OCI-LY1 (cell line): ENCODE data around the gene TAX1BP3.

Source experiments
- EZH2 ChIP-seq: fragments of 200-600 bp; sonication (generic), shearing (Covaris generic); IDR thresholded peaks from 2 replicates; pipeline ENCODE4 v1.8.0; 2017; ENCODE audit warnings: borderline replicate concordance, mixed run types, mild to moderate bottlenecking, antibody characterized with exemption, low read length, moderate library complexity, mixed read lengths
- TF ChIP-seq, protein P1 (sequence below): fragments of 200-600 bp; sonication (generic), shearing (Covaris generic); IDR thresholded peaks from 2 replicates; pipeline ENCODE4 v1.5.1; 2017; ENCODE audit warnings: mild to moderate bottlenecking, antibody characterized with exemption, low read length, moderate library complexity, mixed read lengths

DNA sequence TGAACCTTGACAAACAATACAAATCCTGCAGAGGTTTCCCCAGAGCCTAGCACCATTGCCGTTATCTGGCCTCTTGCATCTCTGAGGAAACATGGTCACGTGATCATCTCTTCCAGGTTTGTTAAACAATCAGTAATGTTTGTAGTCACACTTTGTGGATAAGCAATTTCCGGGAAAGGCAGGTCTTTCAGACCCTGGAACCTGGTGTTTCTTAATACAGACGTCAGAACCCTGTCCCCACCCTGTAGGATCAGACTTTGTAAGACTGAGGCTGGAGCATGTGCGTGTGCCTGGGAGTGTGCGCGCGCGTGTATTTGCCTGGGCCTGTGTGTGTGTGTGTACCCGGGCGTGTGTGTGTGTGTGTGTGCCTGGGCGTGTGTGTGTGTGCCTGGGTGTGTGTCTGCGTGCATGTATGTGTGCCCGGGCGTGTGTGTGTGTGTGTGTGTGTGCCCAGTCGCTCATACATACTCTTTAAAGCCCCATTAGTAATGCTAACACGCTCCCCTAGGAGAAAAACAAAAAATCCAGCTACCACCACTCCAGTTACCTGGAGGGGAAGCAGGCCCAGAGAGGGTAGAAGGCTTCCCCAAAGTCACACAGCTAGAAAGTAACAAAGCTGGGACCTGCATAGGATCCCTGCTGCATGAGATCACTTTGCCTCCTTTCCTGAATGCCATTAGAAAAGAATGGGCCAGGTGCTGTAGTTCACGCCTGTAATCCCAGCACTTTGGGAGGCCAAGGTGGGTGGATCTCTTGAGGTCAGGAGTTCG is 26.5 kb downstream of the TAX1BP3 start:
- TF ChIP-seq, protein P1, sequence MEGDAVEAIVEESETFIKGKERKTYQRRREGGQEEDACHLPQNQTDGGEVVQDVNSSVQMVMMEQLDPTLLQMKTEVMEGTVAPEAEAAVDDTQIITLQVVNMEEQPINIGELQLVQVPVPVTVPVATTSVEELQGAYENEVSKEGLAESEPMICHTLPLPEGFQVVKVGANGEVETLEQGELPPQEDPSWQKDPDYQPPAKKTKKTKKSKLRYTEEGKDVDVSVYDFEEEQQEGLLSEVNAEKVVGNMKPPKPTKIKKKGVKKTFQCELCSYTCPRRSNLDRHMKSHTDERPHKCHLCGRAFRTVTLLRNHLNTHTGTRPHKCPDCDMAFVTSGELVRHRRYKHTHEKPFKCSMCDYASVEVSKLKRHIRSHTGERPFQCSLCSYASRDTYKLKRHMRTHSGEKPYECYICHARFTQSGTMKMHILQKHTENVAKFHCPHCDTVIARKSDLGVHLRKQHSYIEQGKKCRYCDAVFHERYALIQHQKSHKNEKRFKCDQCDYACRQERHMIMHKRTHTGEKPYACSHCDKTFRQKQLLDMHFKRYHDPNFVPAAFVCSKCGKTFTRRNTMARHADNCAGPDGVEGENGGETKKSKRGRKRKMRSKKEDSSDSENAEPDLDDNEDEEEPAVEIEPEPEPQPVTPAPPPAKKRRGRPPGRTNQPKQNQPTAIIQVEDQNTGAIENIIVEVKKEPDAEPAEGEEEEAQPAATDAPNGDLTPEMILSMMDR, result no peak
- TF ChIP-seq EZH2, result no peak
